NCI-H446 treated with DMSO at 0.1 percent for 48 hours (cell line): Measurements from ENCODE around the gene APMAP.
"Not testable (repeated sequence)": the region's sequence is repeated elsewhere in the genome, so short reads cannot be mapped to it uniquely, and the experiment has no call there.

Source experiments
- DNase-seq: peaks from one replicate; lab custom pipeline; 2025; lab: John Stamatoyannopoulos, UW

Gene APMAP

GRCh38 chr20:24952376-24953208, 40.0 kb downstream of the APMAP start:
- DNase-seq, result no peak

GRCh38 chr20:24951536-24952083, 40.9 kb downstream of the APMAP start:
- DNase-seq, result no peak

- DNase-seq, result no peak
These were observed 41.6 kb downstream of the APMAP start for GRCh38 chr20:24950836-24951525.

- DNase-seq, result no peak
These were observed 42.3 kb downstream of the APMAP start for GRCh38 chr20:24950128-24950835.

GRCh38 chr20:24949756-24950127, 42.8 kb downstream of the APMAP start:
- no peak for DNase-seq

- DNase-seq, result no peak
These were observed 43.4 kb downstream of the APMAP start, which contains the start of gene CST7 for GRCh38 chr20:24948939-24949679. CST7 (plus strand) TSS chr20:24949269; CDS start chr20:24949506, 237 bp downstream.

- DNase-seq, result not testable (repeated sequence)
These were observed 44.1 kb downstream of the APMAP start for GRCh38 chr20:24948396-24948938.

- DNase-seq, result not testable (repeated sequence)
These were observed 46.2 kb downstream of the APMAP start for GRCh38 chr20:24946376-24946775.

- DNase-seq, result no peak
These were observed 48.8 kb downstream of the APMAP start for GRCh38 chr20:24943731-24944130.

- no peak for DNase-seq
These were observed 49.4 kb downstream of the APMAP start for GRCh38 chr20:24943196-24943595.

GRCh38 chr20:24942679-24943078, 49.9 kb downstream of the APMAP start:
- DNase-seq, result no peak

GRCh38 chr20:24939036-24939435, 53.5 kb downstream of the APMAP start:
- DNase-seq, result no peak

- DNase-seq, result no peak
These were observed 54.1 kb downstream of the APMAP start for GRCh38 chr20:24938498-24938897.

- no peak for DNase-seq
These were observed 55.0 kb downstream of the APMAP start for GRCh38 chr20:24937579-24937978.

GRCh38 chr20:24936526-24937407, 55.8 kb downstream of the APMAP start:
- no peak for DNase-seq

GRCh38 chr20:24935766-24936525, 56.6 kb downstream of the APMAP start:
- DNase-seq, result no peak

GRCh38 chr20:24935140-24935539, 57.4 kb downstream of the APMAP start:
- DNase-seq, result no peak

- no peak for DNase-seq
These were observed 57.8 kb downstream of the APMAP start for GRCh38 chr20:24934716-24935115.

- DNase-seq, result no peak
These were observed 58.4 kb downstream of the APMAP start for GRCh38 chr20:24934101-24934661.
